ENCODE measurements around the gene EVX2.

EVX2 gene

DNA sequence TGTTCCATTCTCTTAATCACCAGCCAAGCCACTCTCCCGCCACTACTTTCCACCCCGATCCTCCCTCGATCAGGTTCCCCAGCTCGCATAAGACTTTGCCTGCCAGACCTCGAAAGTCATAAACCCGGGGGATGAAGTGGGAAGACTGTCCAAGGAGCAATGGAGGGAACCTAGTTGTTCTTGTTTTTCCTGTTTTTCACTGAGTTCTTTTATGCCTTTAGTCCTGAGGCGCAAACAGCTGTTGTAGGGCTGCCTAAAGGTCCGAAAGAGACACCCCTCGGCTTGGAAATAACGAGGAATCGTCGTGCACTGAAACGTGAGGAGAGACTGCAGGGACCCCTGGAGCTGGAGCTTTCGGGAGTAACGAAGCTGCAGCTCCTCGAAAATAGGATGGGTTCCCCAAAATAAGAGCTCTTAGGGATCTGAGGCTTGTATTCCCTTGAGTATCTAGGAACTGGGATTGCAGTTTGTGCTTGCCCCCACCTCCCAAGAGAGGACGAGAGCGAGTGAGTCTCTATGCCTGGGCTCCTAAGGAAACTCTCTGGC is 14.1 kb upstream of the EVX2 start:
- in situ Hi-C loops (cut with HindIII; ENCODE audit: low sequenced_read_pairs) = loop anchor here (10.0 kb wide), 1 partner anchor 723 kb away; no protein-coding TSS in a partner anchor

DNA sequence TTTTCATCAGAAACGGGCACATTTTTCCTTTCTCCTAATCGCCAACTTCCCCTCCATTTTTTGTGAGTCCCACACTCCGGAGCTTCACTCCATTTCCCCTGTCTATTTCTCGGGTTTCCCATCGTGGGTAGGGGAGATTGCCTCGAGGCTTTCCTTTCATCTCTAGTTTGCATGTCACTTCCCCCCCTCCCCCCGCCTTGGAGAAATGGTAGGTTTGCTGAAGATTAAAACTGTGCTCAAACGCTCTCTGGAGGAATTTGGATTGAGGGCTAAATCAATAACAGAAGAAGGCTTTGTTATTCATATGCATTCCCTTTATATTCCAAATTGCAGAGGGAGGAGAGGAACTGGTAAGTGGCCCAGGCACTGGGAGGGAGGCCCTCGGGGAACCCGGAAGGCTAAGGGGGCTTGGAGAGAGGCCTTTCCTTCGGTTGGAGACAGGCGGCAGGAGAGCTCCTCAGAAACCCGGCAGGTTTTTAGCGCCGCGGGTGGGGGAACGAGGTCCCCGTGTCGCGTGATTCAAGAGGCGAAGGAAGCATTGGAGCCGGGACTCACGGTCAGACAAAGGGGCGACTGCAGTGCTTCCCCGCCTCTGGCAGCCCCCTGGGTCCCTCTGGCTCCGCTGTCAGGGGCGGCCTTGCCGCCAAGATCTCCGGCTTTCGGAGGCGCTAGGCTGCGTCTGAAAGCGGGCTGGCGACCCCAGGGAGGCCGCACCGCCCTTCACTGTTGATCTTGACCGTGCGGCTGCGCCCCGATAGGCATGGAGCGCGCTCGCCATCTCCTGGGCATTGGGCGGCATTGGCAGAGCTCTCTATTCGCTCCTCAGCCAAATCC is 13.4 kb upstream of the EVX2 start:
- in situ Hi-C loops (cut with HindIII; ENCODE audit: low sequenced_read_pairs) = loop anchor here (10.0 kb wide), 1 partner anchor 722 kb away; no protein-coding TSS in a partner anchor

DNA sequence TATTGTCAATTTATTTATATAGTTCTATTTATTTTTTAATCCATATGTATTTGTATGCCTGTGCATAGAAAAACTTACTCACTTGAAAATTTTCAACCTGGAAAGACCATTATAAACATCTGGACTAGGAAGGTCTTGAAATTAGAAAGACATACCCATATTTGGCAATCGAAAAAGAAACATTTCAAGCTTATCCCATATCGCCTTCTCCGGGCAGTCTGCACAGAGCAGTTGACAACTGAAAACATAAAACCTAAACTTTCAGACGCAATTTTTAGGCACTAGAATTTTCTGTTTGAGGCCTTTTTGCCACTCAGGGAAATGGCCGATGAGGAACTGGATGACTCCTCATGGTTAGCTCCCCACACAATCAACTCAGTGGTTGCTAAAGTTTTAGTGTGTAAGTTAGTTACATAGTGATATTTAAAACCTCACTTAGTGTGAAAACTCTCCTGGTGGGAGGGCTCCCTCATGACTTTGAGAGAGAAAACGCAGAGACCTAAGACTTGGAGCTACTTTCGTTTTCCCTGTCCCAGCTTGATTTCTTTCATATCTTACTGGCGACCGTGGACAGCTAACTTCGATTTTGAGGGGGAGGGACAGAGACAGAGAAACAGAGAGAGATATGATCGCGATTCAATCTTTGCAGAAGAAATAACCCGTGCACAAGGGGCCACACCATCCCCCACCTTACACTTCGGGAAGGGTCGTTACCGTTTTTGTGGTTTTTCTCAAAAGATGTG is 12.7 kb upstream of the EVX2 start:
- in situ Hi-C loops (cut with HindIII; ENCODE audit: low sequenced_read_pairs) = loop anchor here (10.0 kb wide), 1 partner anchor 722 kb away; no protein-coding TSS in a partner anchor

DNA sequence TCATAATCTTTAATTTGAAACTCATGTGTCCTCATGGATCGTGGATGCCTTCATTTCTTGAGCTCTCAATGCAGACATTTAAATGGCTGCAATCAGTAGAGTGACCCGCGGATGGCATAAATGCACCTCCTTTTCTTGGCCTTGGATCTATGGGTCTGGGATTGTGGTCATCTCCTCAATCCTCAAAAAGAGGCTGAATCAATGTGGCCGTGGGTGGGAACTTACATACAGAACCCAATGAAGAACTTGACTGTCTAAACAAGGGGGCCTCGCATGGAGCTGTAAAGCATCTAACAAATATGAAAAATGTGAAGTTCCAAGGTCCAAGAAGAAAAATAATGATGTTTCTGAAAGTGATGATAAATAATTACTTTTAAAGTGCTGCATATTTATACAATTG is 11.7 kb upstream of the EVX2 start:
- in situ Hi-C loops (cut with HindIII; ENCODE audit: low sequenced_read_pairs) = loop anchor here (10.0 kb wide), 1 partner anchor 721 kb away; no protein-coding TSS in a partner anchor

DNA sequence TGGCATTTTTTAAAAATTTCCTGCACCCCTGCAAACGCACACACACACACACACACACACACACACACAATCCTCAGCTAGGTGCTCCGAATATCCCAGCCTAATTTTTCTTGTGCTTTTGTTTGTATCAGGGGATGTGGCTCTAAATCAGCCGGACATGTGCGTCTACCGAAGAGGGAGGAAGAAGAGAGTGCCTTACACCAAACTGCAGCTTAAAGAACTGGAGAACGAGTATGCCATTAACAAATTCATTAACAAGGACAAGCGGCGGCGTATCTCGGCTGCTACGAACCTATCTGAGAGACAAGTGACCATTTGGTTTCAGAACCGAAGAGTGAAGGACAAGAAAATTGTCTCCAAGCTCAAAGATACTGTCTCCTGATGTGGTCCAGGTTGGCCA is 10.6 kb upstream of the EVX2 start:
- in situ Hi-C loops (cut with HindIII; ENCODE audit: low sequenced_read_pairs) = loop anchor here (10.0 kb wide), 1 partner anchor 720 kb away; no protein-coding TSS in a partner anchor

DNA sequence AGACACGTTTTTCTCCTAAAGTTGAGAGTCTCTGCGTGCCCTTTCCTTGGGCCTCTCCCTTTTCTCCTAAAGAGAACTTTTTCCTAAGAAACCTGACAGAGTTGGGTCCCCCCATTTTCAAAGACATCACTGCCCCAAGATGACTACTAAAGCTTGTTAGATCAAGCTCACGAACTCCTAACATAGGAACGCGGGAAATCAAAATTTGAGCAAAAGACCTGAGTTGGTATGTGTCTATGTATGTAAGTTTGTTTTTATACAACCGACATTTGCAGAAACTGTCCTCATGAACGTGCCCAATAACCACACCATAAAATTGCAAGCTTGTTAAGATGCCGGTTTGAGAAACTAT is 10.1 kb upstream of the EVX2 start:
- in situ Hi-C loops (cut with HindIII; ENCODE audit: low sequenced_read_pairs) = loop anchor here (10.0 kb wide), 1 partner anchor 719 kb away; no protein-coding TSS in a partner anchor

DNA sequence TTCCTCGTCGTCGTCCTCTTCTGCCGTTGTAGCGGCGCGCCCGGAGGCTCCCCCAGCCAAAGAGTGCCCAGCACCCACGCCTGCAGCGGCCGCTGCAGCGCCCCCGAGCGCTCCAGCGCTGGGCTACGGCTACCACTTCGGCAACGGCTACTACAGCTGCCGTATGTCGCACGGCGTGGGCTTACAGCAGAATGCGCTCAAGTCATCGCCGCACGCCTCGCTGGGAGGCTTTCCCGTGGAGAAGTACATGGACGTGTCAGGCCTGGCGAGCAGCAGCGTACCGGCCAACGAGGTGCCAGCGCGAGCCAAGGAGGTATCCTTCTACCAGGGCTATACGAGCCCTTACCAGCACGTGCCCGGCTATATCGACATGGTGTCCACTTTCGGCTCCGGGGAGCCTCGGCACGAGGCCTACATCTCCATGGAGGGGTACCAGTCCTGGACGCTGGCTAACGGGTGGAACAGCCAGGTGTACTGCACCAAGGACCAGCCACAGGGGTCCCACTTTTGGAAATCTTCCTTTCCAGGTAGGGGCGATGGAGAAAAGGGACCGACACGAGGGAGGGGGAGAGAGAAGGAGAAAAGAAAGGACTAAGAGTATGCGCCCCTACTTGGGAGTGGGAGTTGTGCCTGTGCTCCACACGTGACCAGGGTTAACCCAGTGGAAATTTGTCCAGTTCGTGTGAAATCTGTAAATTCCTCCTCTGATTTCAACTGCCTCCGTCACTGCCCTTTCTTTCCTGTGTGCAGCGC is 9.6 kb upstream of the EVX2 start:
- in situ Hi-C loops (cut with HindIII; ENCODE audit: low sequenced_read_pairs) = loop anchor here (10.0 kb wide), 1 partner anchor 719 kb away; no protein-coding TSS in a partner anchor

DNA sequence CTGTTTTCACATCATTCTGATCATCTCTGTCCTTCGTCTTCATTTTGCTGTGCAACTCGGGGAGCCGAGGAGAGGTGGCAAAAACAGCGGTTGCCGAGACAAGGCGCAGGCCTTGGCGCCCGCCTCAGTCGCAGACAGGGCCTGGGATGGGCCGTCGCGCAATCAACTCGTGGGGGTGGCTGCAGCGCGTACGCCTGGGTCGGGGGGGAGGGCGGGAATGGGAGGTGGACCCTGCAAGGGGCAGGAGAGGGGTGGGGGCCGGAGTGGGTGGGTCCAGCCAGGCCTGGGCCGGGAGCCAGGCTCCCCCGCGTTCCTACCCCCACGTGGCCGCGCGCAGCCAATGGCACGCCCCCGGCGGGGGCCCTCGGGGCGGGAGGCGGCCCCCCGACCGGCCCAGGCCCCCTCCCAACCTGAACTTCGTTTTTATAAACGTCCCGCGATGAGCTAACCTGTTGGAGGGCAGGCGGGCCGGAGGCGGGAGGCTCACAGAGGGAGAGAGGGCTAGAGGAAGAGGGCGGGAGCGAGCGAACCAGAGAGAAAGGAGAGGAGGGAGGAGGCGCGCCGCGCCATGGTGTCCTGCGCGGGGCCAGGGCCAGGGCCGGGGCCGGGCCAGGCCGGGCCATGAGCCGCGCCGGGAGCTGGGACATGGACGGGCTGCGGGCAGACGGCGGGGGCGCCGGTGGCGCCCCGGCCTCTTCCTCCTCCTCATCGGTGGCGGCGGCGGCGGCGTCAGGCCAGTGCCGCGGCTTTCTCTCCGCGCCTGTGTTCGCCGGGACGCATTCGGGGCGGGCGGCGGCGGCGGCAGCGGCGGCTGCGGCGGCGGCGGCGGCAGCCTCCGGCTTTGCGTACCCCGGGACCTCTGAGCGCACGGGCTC is 8.7 kb upstream of the EVX2 start, which contains the start of gene HOXD13:
Gene HOXD13 (plus strand): TSS at position 452 of the 875 bp plus-strand sequence. CDS start 170 bp downstream, at position 622.
- in situ Hi-C loops (cut with HindIII; ENCODE audit: low sequenced_read_pairs) = loop anchor here (10.0 kb wide), 1 partner anchor 718 kb away; no protein-coding TSS in a partner anchor

DNA sequence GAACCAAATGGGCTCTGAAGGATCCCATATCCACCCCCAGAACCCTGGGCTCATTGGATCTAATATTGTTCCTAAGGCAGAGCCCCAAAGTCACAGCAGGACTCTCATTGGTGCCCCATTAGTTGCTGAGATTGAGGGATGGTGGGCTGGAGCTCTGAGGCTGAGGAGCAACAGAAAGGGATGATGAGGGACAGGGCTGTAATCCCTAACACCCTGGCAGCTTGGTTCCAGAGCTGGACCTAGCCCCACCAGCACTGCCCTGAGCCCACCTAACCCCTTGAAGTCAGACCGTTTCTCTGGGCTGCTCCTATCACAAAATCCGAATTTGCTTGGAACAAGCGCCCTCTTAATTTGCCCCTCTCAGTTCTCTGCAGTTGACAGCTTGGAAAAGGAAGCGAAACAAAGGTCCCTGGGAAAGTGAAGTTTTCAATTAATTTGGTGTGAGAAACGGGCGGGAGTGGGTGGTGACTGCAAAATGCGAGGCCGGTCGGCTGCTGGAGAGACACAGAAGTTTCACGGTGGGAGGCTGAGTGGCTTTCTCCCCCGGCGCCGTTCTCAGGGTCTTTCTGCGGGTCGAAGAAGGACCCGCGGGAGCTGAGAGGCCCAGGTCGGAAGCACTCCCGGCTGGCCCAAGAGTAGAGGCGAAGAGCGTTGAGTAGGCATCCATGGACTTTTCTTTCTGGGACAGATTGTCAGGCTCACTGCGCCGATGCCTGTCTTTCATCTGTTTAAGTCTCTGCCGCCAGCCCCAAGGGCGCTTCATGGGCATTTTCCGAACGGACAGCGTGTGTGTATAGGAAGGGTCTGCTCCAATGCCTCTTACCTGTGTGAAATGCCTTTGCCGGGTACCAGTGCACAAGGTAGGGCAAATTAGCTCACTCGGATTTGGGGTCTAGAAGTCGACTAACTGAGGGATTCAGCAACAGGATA is 7.8 kb upstream of the EVX2 start:
- in situ Hi-C loops (cut with HindIII; ENCODE audit: low sequenced_read_pairs) = loop anchor here (10.0 kb wide), 1 partner anchor 717 kb away; no protein-coding TSS in a partner anchor

DNA sequence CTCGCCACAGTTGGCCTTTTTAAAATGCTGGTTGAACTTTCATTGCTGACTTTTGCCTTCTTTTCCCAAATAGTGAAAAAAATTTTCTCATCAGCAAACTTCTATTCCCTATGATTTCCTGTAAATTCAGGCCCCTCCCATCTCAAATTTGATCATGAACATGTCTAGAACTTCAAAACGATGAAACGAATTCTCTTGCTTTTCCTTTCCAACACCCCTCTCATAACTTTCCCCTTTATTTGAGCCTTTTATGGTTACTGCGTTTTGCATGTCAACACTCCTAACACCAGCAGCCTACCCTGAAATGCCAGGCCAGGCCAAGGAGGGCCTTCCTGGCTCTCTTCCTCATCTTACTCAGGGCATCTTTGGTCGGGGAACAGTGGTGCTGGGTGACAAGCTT is 7.1 kb upstream of the EVX2 start:
- in situ Hi-C loops (cut with HindIII; ENCODE audit: low sequenced_read_pairs) = loop anchor here (10.0 kb wide), 1 partner anchor 716 kb away; no protein-coding TSS in a partner anchor

DNA sequence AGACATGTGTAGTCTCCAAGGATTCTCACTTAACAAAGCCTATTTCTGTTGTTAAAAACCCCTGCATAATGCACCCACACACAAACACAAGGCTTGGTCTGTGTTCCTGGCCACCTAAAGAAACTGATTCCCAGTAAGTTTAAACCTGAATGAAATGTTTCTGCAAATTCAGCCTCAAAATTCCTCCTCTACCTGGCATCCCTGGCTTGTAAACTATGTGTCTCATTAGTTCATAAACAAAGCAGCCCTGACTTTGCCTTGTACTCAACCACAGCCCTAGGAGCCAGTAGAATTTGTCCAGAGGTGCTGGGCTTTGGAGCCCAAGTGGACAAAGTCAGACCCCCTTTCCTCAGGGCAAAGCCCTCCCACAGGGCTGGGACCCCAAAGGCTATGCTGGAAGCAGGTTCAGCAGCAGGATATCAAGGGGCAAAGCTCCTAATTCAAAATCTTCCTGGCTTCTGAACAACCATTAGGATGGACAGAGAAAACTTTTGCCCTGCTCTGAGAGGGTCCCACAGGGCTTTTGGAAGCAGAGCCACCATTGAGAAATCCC is 6.2 kb upstream of the EVX2 start:
- in situ Hi-C loops (cut with HindIII; ENCODE audit: low sequenced_read_pairs) = loop anchor here (10.0 kb wide), 1 partner anchor 715 kb away; no protein-coding TSS in a partner anchor

DNA sequence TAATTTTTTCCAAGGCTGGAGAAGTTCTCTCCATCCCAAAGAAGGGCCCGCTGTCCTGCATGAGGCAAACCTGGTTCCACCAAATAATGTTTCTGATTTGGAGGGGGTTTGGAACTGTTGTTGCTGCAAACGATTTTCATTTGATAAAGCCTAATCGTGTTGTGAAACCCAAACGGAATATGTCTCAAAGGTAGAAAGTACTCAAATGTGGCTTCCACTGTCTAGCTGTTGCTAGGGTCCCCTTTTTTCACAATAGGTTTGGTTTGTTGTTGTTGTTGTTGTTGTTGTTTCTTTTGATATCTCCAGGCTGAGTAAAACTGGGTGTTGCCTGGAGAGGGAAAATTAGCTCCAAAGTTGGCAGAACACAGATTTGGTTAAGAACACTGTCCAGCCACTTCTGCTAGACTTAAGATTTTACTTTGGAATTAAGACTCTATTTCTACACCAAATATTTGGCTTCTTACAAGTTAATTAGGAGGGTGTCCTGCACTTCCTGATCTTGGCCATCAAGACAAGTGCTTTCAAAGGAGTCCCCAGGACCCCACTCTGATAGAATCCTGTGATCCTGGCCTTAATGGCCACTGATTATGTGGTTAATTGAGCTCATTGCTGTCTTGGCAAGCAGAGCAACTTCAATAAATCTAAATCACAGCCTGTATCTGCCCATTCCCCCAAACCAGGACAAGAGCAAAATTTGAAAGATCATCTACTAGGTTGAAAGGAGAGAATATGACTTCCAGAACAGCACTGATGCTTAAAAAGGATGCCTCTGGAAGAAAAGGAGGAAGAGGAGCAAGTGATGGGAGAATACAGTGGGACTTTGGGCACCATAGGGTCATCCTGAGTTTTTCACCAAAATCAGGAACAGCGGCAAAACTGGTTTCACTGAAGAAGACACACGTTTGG is 5.4 kb upstream of the EVX2 start:
- in situ Hi-C loops (cut with HindIII; ENCODE audit: low sequenced_read_pairs) = no loop called here

DNA sequence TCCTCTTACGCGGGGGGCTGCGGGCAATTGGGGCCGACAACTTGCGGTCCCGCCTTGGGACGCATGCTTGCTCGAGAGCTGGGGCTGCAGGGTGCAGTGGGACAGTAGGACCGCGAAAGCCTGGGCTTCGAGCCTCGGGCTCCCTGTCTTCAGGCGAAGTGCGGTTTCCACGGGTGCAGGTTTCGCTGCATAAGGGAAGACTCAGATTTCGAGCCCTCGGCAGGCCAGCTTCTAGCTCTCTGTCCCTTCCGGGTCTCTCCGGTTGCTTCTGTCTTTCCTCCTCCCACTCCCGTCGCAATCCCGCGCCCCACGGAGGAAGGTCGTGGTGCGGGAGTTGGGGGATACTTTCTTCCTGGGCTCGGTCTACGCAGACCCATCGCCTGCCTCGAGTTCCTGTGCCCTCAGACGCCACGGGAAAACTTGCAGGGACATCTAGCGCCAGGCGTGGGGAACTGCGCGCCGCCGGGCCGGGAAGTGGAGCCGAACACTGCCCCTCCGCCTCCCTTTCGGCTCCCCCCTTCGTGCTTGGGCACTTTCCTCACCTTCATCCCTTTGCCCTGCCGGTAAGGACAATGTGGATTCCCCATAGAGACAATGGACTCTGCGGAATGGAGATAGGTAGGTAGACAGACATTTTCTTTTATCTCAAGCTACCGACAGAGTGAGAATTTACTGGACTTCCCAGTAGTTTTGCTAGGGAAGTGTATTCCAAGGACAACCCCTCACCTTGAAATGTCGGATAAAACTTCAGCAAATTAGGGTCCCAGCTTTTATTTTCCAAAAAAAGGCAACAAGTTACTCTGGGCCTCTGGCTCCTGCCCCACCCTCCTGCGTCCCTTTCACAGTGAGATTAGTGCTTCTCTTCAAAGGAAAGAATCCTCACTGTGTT is 4.5 kb upstream of the EVX2 start:
- in situ Hi-C loops (cut with HindIII; ENCODE audit: low sequenced_read_pairs) = no loop called here

DNA sequence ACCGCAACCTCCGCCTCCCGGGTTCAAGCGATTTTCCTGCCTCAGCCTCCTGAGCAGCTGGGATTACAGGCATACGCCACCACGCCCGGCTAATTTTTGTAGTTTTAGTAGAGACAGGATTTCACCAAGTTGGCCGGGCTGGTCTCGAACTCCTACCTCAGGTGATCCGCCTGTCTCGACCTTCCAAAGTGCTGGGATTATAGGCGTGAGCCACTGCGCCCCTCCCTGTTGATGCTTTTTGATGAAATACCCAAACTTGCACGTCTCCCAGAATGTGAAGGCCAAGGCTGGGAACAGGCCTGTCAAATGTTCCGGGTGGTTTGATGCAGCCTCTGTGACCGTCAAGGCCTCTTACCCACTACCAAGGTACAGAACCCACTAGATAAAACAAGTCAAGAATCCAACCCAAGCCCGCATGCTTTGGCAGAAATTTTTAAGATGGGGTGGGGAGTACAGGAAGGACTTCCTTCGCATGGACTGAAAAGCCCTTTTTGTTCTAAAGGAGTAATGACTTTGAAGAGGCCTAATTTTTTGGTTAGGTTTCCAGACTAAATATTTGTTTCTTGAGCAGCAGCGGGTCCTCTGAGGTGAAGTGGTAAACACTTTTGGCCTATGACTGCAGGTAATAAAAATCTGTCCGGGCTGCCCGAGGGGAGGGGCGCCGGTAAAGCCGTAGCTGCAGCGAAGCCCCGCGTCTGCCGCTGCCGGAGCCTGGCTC is 3.7 kb upstream of the EVX2 start:
- in situ Hi-C loops (cut with HindIII; ENCODE audit: low sequenced_read_pairs) = no loop called here
